Ureter (tissue), 1 donor: ENCODE results near the gene EFHC2. TPM values are rescaled to one million over a fixed set of nuclear protein-coding genes. Genes with fewer than 3 reads are reported as not detected.

Experiments used
- DNase-seq: peaks from one replicate; pipeline ENCODE4 v3.0.0-alpha.2; 2020; ENCODE audit warnings: low spot score
- total RNA-seq: library from RNA; stranded (reverse); gene quantifications from one replicate; pipeline ENCODE4 v1.2.4, GENCODE V29; 2023
- donor health status: DM: yes; HTN: yes; CAD: no.

EFHC2 gene
- total RNA-seq, 1 donor from 2014 or later = 2.3 TPM

GRCh38 chrX:44152852-44153251 lies 190.6 kb downstream of the EFHC2 start:
- no peak for DNase-seq

GRCh38 chrX:44147130-44147529 lies 196.3 kb downstream of the EFHC2 start:
- no peak for DNase-seq

DNA sequence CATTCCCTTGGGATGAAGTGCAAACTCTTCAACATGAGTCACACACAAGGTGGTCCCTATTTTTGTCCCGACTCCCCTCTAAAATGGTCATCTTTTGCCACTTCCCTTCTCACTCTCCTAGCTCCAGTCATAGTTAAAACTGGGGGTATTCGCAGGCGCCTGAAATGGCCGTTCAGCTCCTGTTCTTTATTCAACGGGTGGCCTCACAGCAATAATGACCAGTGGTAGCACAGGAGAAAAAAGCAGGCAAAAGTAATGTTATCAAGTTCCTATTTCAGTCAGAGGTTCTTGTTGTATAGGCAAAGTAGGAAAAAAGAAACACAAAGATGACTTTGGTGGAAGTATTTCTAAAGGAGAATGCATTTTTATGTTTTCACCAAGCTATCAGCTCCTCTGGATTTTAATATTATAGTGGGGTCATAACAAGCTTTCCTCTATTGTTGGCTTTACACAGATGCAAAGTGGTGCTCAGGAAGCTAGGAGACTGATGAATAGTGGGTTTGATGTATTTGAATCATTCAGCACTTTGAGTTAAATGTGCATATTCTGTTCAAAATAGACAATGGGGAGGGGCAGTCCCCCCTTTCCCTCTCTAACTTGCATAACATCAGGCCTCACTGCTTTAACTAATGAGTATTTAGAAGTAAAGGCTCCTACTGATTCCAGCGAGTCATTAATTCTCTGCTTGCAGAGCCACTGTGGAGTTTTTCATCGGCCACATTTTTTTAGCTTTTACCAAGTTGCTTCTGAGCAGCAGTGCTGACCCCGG lies 199.1 kb downstream of the EFHC2 start:
- no peak for DNase-seq

GRCh38 chrX:44143061-44143602 lies 200.3 kb downstream of the EFHC2 start:
- DNase-seq = no peak

DNA sequence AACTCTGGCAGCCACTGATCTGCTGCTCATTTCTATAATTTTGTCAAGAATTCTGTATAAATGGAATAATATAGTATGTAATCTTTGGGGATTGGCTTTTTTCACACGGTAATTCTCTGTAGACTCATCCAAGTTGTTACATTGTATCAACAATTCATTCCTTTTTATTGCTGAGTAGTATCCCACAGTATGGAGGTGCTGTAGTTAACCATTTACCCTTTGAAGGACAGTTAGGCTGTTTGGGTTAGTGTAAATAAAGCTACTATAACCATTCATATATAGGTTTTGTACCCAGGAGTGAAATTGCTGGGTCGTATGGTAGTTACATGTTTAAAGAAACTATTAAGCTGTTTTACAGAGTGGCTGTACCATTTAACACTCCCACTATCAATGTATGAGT lies 213.3 kb downstream of the EFHC2 start:
- no peak for DNase-seq

- DNase-seq = no peak
These were observed 230.1 kb downstream of the EFHC2 start for GRCh38 chrX:44113337-44113736.

DNA sequence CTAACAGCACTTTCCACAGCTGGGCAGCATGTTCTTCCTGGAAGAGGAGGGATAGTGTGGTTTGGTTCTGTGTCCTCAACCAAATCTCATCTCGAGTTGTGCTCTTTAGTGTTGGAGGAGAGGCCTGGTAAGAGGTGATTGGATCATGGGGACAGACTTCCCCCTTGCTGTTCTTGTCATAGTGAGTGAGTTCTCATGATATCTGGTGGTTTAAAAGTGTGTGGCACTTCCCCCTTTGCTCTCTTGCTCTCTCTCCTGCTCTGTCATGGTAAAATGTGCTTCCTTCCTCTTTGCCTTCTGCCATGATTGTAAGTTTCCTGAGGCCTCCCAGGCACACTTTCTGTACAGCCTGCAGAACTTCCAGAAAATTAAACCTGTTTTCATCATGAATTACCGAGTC lies 236.6 kb downstream of the EFHC2 start:
- no peak for DNase-seq

DNA sequence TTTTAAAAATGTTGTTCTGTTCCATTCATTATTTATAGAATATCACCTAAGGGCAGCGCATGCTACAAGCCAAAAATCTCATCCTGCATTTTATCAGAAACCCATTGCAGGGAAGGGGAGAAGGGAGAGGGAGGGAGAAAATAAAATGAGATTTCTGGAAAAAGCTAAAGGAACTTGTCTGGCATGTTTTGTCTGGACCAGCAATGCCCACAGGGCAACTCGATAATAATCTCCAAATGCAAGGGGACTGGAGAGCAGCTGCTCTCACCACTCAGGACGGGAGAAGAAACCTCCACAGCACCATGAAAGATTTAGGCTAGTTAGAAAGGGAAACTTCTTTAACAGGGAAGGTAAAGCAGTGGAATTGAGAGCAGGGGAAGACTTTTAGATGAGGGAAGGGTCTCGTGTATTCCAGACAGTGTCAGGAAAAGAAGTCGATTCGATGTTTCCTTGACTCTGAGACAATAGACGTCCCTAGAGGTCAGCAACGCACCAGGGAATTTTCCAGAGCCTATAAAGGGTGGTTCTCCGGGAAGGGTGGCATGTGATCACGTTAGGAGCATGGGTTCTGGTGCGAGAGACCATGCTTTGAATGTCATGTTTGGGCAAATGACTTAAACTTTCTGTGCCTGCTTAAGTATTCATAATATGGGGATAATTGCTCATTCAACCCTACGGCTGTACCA lies 238.1 kb downstream of the EFHC2 start:
- no peak for DNase-seq

DNA sequence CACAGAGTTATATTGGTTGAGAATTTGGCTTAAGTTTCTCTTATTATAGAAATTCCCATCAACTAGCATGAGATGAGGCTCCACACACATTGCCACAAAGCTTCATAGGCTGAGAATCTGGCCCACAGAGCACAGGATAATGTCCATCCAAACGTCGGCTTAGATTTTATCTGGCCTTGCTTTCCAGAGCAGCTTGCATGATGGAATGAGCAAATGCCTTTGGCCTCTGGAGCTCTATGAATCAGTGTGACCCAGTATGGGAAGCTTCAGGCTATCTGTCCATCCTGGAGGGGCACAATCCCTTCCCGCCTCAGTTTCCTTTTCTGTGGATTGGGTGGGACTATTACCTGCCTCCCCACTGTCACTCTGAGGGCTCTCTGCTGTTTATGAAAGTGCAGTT lies 238.8 kb downstream of the EFHC2 start:
- no peak for DNase-seq

DNA sequence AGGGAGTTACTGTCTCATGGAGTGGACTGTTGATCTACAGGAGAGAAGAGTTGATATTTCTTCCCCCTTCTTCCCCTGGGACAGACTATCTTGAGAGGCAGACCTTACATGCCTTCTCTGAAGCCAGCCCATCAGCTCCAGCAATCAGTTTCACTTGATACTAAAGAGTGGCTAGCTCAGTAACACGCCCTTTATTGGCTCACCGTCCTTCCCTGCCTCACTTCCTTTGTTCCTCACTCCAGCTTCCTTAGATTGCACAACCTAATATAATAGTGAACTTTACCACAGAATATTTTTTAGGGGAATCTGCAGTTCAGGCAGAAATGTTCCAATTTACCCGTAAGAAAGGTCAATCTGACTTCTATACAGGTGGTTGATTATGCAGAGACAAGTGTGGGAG lies 242.2 kb downstream of the EFHC2 start:
- DNase-seq = no peak

DNA sequence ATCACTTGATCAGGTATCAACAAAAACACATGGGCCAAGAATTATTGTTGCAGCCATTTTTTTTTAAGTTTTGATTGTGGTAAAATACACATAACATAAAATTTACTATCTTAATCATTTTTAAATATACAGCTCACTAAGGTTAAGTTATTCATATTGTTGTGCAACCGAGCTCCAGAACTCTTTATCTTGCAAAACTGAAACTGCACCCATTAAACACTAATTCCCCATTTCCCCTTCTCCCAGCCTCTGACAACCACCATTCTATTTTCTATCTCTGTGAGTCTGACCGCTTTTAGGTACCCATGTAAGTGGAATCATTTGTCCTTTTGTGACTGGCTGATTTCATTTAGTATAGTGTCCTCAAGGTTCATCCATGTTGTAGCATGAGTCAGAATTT lies 244.1 kb downstream of the EFHC2 start:
- no peak for DNase-seq

Other genes with a start within 250 kb of the EFHC2 start
- 16.1 TPM for gene FUNDC1, start 199.2 kb upstream of the EFHC2 start, total RNA-seq